Glomerular visceral epithelial cell (primary cell): Measurements from ENCODE around the gene PLB1.

Experiments
- DNase-seq: peaks from one replicate; pipeline ENCODE4 v3.0.0-alpha.2; 2016; ENCODE audit errors: extremely low spot score

Gene PLB1

DNA sequence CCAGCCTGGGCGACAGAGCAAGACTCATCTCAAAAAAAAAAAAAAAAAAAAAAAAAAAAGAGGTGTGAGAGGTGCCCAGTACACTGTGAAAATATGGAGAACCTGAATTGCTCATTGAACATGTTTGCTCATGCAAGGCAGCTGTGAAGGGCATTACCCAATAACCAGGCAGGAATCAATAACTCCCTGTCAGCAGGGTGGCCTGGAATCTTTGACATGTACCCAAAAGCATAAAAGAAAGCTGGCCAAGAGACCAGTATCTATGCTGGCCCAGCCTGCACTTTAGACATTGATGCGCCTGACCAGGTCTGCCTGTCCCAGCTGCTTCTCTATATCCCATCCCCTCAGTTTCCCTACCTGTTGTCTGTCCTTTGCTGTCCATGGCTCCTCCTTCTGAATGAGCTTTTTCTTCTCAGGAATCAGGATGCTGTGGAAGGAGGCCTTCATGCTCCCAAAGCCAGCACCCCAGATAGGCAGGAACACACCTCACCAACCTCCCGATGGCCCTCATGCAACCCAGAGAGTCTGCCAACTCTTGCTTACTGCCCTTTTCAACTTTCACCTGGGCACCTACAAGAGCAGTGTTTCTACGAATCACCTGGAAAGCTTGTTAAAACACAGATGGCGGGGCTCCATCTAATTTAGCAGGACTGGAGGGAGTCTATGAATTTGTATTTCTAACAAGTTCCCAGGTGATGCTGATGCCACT, 172.4 kb downstream of the PLB1 start:
- DNase-seq, result no peak

DNA sequence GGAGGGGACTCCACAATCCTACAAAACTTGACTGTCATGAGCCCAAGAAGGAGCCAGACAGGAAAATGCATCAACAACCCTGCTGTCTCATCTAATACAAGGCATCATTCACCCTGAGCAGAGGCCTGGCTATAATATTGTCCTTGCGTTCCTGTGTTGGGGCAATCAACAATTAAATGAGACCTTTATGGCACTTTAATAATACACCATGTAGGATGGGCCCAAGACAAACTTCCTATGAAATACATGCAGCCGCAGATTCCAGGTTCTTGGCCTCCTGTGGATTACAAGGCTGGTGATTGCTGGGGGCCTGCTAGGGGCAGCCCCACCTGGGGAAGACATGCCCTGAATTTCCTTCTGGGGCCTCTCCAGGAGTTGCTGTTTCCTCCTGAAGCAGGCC, 173.0 kb downstream of the PLB1 start:
- no peak for DNase-seq

DNA sequence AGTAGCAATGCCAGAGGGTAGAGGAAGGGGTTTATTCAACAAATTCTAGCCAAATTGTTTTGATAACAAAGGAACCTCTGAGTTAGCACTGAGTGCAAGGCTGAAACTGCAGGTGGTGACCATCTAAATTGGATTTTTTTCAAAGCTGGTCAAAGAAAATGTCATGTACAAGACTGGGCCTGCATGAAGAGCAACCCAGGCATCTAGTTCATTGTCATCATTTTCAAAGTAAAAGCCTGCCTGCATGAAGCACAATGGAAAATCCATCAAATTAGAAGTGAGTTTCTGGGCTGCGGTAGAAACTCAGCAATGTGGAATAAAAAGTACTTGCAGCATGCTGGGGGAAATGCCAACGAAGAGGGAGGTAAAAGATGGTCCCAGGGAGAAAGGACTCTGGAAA, 175.0 kb downstream of the PLB1 start:
- DNase-seq, result no peak

DNA sequence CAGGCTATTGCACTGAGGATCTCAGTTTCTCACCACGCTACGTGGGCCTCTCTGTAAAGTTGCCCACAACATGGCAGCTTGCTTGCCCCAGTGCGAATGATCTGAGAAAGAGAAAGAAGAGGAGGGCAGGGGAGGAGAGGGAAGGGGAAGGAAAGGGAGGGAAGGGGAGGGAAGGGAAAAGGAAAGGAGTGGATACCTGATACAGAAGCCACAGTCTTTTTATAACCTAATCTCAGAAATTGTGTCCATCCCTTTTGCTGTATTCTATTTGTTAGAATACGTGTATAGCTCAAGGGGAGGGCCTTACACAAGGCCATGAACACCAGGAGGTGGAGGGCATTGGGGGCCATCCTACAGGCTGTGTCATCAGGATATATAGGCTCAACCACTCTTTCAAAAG, 177.5 kb downstream of the PLB1 start:
- DNase-seq, result no peak

DNA sequence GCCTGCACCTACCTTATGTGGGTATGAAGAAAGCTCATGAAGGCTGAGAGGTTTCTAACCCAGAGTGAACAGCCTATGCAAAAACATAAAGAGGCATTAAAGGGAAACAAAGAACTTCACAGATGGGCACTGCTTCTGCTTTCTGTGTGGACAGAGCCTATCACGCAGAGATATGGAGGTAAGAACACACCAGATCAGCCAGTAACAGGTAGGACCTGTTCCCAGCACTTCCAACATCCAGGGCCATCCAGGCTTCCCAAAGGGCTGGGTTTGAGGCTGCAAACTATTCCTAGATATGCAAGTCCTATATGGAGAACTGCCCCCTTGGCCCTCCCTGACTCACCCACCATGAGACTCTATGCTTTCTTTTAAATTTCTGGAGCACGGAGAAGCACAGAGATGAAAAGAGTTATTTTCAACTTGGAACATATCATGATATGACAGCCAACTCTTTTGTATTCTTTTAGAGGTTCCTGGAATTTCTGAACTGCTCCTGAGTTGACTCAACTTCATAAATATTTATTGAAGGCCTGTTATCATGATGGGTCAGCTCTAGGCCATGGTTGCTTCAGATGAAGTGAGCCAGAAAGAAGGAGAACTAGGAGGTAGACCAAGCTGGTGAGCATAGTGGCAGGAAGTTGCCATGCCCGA, 178.3 kb downstream of the PLB1 start:
- no peak for DNase-seq

DNA sequence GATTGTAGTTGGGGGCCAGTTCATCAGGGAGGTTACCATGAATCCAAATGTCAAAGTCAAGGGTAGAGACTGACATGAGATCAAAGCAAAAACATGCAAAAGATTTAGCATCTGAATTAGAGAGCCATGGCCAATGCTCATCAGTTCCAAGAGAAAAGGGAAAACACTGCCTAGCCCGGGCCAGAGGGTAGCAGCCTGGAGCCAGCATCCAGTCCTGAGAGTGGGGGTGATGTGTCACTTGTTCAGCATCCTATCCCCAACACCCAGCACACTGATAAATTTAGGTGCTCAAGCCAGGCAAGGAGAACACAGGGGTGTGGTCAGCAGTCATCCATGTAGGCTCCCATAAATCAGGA, 178.8 kb downstream of the PLB1 start:
- DNase-seq, result no peak

DNA sequence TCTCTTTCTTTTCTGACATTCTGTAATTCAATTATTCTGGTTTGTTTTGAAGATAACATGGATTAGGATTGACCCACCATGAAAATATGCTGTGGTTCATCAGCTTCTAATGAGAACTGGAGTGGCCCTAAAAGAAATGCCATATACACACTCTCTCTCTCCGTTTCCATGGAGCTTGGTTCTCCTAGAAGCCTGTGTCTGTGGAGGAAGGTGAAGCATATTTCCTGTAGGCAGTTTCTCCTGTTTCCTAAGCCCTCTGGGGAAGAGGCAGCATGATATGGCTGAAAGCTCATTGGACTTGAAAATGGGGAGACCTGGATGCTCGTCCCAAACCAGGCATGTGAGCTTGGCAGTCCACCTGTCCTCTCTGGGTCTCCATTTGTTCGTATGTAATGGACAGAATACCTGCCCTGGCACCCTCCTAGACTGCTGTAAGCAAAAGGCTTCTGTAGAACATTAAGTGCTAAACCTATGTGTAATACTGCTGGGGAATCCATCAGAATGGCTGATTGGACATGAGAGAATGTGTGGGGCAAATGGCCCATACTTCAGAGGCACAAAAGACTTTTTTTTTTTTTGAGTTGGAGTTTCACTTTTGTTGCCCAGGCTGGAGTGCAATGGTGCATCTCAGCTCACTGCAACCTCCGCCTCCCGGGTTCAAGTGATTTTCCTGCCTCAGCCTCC, 180.4 kb downstream of the PLB1 start:
- DNase-seq, result no peak

DNA sequence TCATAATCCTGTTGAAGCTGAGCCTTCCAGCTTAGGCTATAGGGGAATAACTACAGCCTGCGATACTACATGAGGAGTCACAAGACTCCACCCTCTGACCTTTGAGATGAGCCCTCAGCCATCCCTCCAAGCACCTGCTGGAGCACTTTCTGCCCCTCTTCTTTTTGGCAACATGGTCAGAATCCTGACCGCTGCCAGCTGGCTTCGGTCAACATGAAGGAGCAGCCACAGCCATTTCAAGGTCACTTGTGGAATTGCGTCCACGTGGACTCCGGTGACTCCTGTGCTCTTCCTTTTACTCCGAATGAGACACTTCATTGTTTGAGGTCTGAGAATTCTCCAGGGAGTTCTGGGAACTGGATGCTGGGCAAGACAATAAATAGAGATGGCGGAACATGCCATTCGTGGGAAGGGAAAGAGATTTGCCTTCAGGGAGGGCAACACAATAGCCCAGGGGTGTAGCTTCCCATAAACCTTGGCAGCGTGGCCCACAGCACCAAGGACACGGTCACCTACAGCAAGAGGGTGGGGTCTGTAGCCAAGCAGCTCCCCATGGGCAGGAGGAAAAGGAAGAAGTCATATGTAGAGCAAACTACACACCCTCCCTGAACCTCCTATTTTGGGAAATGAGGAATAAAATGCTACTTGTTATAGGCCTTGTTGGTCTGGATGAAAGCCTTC, 182.5 kb downstream of the PLB1 start:
- DNase-seq, result no peak

DNA sequence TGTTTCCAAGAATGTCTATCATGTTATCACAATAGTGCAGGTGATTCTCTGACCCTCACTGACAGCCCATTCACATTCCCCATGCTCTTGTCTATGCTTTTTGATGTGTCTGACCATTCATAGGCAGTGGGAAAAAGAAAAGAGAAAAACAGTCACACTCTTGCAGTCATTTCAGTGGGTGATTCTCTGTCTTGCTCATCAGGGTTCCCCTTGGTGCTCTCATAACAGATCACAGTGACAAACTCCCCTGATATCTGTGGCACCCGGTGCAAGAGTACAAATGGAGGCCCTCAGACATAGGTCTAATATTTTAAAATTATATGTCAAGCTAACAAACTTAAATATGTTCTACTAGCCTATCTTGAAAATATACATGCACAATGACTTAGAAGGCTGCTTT, 183.1 kb downstream of the PLB1 start:
- no peak for DNase-seq

DNA sequence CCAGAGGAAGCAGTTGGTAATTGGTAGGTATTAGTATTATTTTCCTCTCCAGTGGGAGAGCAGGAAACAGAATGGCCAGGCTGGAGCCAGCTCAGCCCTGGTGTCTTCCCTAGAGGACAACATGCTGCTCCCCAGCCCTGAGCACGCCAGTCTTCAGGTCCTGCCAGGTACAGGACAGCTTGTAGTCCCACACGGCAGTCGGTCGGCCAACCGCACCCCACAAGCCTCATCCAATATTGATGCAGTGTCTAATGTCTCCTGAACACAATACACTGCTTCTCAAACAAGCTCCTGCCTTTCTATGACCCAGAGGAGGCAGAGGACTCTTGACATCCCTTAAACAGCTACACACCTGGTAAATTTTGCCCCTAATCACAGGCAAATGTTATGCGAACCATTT, 184.8 kb downstream of the PLB1 start:
- DNase-seq, result no peak

DNA sequence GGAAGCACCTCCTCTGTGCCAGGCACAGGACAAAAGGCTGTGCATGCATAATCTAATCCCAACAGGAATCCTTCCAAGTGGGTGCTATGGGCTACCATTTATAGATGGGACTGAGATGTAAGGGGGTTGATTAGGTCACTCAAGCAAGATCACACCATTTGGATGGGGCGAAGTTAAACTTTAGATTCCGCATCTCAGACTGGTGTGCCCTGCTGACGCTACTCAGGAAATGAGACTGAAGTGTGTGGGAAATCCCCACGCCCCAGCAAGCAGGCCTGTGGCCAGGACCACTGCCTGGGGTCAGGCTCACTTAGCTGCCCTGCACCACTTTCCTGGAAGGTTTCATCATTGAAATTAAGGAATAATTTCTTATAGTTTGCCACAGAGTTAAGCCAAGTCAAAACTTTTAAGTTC, 185.3 kb downstream of the PLB1 start:
- peak; percentile 93 for DNase-seq

DNA sequence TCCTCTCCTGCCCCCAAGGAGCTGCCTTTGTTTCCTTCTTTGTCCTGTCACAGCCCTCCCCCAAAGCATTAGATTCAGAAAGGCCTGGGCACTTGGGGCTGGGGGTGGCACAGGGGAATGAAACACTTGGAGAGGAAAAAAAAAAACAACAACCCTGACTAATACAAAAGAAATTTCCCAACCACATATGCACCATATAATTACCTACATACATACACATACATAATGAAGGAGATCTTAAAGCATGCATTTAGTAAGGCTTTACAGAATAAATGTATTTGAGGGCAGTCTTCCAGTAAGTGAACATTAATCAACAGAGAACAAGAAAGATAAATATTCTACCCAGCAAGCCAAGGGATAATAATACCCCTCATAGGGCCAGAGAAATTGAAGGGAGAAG, 185.7 kb downstream of the PLB1 start:
- DNase-seq, result no peak

DNA sequence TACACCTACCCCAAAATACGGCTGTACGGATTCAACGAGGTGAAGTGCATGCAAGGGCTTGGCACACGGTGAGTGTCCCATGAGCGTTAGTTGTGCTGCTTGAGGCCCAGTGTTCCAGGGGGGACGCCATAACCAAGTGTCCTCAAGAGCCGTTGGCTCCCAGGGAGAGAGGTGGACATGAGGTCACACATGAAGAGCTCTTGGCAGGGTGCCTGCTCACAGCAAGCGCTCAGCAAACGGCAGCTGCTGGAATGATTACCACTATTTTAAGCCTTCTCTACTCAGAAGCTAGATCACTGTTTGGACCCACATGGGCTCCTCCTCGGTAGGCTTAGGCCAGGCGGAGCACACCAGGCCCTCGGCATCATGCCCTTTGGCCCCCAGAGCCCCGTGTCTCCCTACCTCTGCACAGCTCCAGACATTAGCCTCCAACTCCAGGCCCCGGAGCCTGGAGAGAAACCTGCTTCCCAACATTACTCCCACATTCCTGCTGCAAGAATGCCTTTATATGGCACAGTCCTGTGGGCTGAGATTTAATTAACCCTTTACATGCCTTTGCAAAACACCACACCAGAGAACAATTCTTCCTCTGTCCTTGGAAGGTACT, 187.3 kb downstream of the PLB1 start:
- DNase-seq, result peak; percentile 92

DNA sequence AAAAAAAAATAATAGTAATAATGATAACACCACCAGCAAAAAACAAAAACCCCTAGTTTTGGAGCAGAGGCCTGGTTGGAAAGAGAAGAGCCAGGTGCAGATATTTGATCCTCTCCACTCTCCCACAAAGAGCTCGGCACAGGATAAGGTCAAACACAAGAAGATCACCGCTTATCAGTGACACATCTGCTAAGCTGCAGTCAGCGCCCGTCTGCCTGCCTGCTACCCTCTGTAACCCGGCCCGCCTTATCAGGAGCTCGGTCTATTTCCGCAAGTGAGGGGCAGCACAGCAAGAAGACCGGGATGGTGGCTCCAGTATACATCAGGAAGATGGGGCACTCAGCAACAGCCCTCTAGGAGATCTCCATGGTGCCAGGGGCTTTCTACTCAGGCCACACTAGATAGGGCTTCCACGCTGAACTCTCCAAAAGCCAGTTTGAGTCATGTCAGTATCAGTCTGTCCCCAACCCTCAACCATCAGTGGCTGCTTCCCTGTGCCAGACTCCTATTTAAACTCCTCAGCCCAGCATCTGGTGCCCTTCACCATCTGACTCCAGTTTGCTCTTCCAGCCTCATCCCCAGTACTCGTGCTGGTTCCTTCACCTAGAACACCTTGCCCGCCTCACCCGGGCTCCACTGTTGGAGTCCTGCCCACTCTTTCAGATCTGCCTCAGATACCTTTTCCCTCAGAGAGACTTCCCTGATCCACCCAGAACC, 188.4 kb downstream of the PLB1 start:
- DNase-seq, result no peak

DNA sequence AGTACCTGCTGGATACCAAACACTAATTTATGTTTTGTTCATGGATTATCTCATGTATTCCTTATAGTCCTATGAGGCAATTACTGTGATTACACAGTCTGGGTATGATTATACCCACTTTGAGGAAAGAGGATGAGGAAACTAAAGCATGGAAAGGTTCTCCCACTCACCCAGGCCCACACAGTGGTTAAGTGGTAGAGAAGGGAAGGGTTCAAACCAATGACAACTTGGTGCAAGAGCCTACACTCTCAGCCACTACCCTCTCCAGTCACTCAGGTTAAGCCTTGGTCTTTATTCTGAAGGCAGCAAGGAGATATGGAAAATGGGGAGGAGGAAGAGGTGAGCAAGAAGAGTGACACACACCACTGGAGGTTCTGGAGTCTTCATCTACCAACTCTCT, 191.3 kb downstream of the PLB1 start:
- DNase-seq, result no peak

DNA sequence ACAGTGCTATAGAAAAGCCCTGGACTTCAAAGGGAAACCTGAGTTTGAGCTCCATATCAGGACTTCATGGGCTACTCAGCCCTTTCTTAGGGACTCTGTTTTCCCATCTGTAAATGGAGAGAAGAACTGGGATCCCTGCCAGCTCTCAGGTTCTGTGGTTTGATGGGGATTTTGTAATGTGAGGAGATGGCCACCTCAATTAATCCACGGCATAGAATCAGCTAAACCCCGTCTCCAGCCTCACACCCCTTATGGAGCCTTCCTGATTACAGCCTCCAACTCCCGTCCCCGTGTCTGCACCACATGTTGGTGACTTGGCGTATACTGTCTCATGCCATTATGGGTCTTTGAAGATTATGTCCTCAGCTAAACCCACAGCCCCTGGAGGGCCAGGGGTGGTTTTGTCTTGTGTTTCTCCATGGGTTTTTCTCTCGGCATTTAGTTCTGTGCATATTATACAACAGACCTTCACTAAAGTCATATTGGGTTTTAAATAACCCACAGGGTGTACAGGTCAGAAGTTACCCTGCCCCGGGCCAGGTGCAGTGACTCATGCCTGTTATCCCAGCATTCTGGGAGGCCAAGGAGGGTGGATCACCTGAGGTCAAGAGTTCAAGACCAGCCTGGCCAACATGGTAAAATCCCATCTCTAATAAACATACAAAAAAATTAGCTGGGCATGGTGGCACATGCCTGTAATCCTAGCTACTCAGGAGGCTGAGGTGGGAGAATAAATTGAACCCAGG, 192.0 kb downstream of the PLB1 start:
- DNase-seq, result peak; percentile 29

DNA sequence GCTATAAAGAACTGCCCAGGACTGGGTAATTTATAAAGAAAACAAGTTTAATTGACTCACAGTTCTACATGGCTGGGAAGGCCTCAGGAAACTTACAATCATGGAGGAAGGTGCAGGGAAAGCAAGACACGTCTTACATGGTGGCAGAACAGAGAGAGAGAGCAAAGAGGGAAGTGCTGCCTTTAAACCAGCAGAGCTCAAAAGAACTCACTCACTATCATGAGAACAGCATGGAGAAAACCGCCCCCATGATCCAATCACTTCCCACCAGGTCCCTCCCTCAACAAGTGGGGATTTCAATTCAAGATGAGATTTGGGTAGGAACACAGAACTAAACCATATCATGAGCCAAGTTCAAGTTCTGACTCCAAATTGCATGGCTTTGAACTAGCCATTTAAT, 193.0 kb downstream of the PLB1 start:
- no peak for DNase-seq

DNA sequence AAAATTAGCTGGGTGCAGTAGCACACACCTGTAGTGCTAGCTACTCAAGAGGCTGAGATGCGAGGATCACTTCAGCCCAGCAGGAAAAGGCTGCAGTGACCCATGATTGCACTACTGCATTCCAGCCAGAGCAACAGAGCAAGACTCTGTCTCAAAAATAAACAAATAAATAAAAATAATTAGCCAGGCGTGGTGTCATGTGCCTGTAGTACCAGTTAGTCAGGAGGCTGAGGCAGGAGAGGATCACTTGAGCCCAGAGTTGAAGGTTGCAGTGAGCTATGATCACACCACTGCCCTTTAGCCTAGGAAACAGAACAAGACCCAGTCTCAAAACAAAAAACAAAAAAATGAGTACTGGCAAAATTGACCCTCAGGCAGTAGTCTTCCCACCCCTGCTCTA, 193.9 kb downstream of the PLB1 start:
- no peak for DNase-seq

DNA sequence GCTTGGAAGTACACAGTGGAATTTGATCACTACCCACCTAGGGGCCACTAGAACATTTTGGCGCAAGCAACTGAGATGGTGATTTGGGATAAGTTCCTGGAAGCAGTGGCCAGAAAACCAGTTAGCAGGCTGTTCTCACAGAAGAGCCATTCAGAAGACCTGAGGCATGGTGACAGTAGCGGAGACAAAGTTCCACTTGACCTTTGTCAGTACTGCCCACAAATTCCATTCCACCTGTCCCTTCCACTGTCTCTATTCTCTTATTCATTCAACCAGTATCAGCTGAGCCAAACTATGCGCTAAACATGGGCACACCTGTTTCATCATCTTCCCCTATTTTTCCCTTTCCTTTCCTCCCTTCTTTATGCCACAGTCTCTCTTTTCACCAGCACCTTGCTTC, 196.6 kb downstream of the PLB1 start:
- DNase-seq, result no peak

DNA sequence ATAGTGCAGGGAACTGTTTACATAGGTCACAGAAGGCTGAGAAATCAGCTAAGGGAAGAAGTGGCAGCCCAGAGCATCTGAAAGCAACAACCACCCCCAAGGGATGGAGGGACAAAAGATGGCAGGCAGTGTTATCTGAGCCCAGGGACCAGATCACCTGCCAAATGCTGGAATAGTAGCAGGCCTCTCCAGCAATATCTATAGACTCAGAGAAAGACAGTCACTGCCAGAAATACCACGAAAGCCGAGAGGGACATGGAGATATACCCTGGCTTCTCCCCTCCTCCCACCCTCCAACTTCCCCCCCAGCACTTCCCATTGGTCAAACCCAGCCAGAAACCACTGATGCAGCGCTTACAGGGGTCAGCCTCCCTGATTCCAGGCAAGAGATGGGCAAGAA, 197.4 kb downstream of the PLB1 start:
- DNase-seq, result no peak
